GM12878 (cell line): Measurements from ENCODE around the gene PKD1. TPM values are rescaled to one million over a fixed set of nuclear protein-coding genes. Genes with fewer than 3 reads are reported as not detected.
A peak's percentile ranks its signal among the peaks of the same experiment; 100 is the strongest.

Source experiments
- BHLHE40 ChIP-seq, 2 experiments: fragments of 450-650 bp in 1 of 2; IDR thresholded peaks; 2 replicates each; pipeline ENCODE4 v1.6.1; 2011 to 2017; ENCODE audit warnings: low read depth in 2 of 2, borderline replicate concordance in 1 of 2, improper control_type of control experiment in 1 of 2, low read length in 1 of 2, mild to moderate bottlenecking in 1 of 2
- CHD4 ChIP-seq: fragments of 200-600 bp; sonication (generic); IDR thresholded peaks from 2 replicates; pipeline ENCODE4 v1.6.1; 2016; ENCODE audit warnings: mild to moderate bottlenecking
- EED ChIP-seq: sonication (generic); IDR thresholded peaks from 2 replicates; pipeline ENCODE4 v1.6.1; 2016; ENCODE audit warnings: antibody characterized with exemption, low read depth
- IKZF1 ChIP-seq: fragments of 450-650 bp; conservative IDR thresholded peaks from 2 replicates; pipeline ENCODE4 v1.6.1; 2017; ENCODE audit warnings: antibody characterized with exemption, mild to moderate bottlenecking
- IKZF2 ChIP-seq, 2 experiments: fragments of 450-650 bp; IDR thresholded peaks; 2 replicates each; pipeline ENCODE4 v1.6.1; 2017; ENCODE audit warnings: mild to moderate bottlenecking in 2 of 2, moderate library complexity in 2 of 2
- MEF2A ChIP-seq: IDR thresholded peaks from 2 replicates; pipeline ENCODE4 v1.6.1; 2011; ENCODE audit warnings: low read depth, mild to moderate bottlenecking, low read length, moderate library complexity; ENCODE audit not compliant: insufficient read depth
- MXI1 ChIP-seq: fragments of 150-350 bp; IDR thresholded peaks from 2 replicates; pipeline ENCODE4 v1.6.1; 2011; ENCODE audit warnings: low read depth, mild to moderate bottlenecking, inconsistent platforms, low read length, improper control_type of control experiment
- NFYB ChIP-seq: IDR thresholded peaks from 2 replicates; pipeline ENCODE4 v1.6.1; 2011; ENCODE audit warnings: low read depth, mild to moderate bottlenecking, low read length, improper control_type of control experiment, moderate library complexity; ENCODE audit not compliant: insufficient read depth
- RAD21 ChIP-seq: IDR thresholded peaks from 2 replicates; pipeline ENCODE4 v1.6.1; 2011; ENCODE audit warnings: mild to moderate bottlenecking, low read depth, low read length, moderate library complexity; ENCODE audit not compliant: insufficient read depth
- SUZ12 ChIP-seq: fragments of 200-600 bp; sonication (generic); IDR thresholded peaks from one replicate; pipeline ENCODE4 v1.6.1; 2018; ENCODE audit warnings: antibody characterized with exemption, mild to moderate bottlenecking; ENCODE audit not compliant: unreplicated experiment
- YBX1 ChIP-seq: fragments of 450-650 bp; IDR thresholded peaks from 2 replicates; pipeline ENCODE4 v1.6.1; 2016; ENCODE audit warnings: antibody characterized with exemption
- polyA plus RNA-seq, 11 experiments: library from polyadenylated mRNA; depleted of rRNA in 4 of 11; unstranded in 6 of 11; stranded (reverse) in 5 of 11; fragments of >200 nt; fragmentation: Nextera tagmentation in 4 of 11; fragmentation: Illumina TruSeq in 1 of 11; extraction: Ambion mirVana in 4 of 11; extraction: Trizol in 1 of 11; gene quantifications; 1 replicate in 1 of 11; 2 replicates in 10 of 11; pipeline versions ENCODE4 v1.2.1 to v1.2.3, GENCODE V29; 2011 to 2016; ENCODE audit warnings: inconsistent platforms in 2 of 11, missing spikeins in 2 of 11, low read depth in 1 of 11
- total RNA-seq, 4 experiments: library from RNA; depleted of rRNA in 3 of 4; stranded (reverse); fragments of >200 nt in 3 of 4; fragmentation: Illumina TruSeq in 1 of 4; extraction: Trizol in 1 of 4; gene quantifications; 2 replicates each; pipeline versions ENCODE4 v1.2.1 to v1.2.3, GENCODE V29; 2013 to 2021
- TF ChIP-seq, protein P1 (sequence below): fragments of 450-650 bp; IDR thresholded peaks from 2 replicates; pipeline ENCODE4 v1.6.1; 2017; ENCODE audit warnings: low read depth, mild to moderate bottlenecking, moderate library complexity
- TF ChIP-seq, protein P2 (sequence below): fragments of 450-650 bp; IDR thresholded peaks from 2 replicates; pipeline ENCODE4 v1.6.1; 2016; ENCODE audit warnings: mild to moderate bottlenecking

PKD1 gene
- total and polyA plus RNA-seq, 10 of the 15 experiments (the other 5 are each of a cell fraction or from before 2014, with no cell fraction given) = 0.11 to 62.0 (median 6.1) TPM

DNA sequence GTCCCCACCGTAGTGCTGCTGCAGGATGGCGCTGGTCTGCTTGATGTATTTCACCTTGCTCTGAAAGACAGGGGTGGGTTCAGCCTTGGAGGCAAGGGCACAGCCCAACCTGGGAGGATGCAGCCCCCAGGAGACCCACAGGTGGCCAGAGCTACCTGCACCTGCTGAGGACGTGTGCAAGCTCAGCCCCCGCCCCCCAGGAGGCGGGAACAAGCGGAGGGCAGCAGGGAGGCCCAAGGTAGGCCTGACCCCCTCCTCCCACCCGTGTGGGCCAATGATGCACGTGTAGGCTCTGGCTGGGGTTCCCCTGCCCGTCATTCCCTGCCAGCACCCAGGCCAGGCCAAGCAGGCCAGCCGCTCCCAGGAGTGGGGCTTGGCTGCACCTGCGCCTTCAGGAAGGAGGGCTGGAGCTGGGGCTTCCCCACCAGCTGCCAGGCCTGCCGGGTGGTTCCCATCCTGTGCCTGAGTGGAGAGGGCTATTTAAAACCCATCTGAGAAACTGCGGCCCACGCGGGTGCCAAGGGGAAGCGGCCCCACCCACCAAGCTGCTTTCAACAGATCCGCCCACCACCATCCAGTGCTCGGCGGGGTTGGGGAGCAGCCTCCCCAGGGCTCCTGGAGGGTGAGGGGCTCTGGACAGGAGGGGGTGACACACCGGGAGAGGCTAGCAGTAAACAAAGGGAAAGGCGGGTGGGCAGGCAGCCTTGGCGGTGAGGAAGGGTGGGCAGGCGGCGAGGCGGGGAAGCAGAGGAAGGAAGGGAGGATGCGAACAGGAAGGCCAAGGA lies 91.8 kb downstream of the PKD1 start (continued):
- TF ChIP-seq IKZF2 (IDR thresholded peaks at IDR 0.05) (peak; percentile 49 to 57; a peak in 2 of 4 replicates), YBX1 (no peak), RAD21 (no peak), EED (0 out of 2 replicates have a peak, but pooled peaks have one; percentile 18), CHD4 (no peak), MEF2A (no peak), SUZ12 (no peak), IKZF1 (peak; percentile 87), BHLHE40 (IDR thresholded peaks at IDR 0.05; ENCODE audit: borderline replicate concordance in 1 of 2, low read depth in 2 of 2, low read length in 1 of 2) (peak; percentile 68 to 85; a peak in 3 of 4 replicates), NFYB (no peak), MXI1 (no peak)
- TF ChIP-seq, protein P1, sequence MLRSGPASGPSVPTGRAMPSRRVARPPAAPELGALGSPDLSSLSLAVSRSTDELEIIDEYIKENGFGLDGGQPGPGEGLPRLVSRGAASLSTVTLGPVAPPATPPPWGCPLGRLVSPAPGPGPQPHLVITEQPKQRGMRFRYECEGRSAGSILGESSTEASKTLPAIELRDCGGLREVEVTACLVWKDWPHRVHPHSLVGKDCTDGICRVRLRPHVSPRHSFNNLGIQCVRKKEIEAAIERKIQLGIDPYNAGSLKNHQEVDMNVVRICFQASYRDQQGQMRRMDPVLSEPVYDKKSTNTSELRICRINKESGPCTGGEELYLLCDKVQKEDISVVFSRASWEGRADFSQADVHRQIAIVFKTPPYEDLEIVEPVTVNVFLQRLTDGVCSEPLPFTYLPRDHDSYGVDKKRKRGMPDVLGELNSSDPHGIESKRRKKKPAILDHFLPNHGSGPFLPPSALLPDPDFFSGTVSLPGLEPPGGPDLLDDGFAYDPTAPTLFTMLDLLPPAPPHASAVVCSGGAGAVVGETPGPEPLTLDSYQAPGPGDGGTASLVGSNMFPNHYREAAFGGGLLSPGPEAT = peak; percentile 45; the same call in 1 of the 2 replicates
- TF ChIP-seq, protein P2, sequence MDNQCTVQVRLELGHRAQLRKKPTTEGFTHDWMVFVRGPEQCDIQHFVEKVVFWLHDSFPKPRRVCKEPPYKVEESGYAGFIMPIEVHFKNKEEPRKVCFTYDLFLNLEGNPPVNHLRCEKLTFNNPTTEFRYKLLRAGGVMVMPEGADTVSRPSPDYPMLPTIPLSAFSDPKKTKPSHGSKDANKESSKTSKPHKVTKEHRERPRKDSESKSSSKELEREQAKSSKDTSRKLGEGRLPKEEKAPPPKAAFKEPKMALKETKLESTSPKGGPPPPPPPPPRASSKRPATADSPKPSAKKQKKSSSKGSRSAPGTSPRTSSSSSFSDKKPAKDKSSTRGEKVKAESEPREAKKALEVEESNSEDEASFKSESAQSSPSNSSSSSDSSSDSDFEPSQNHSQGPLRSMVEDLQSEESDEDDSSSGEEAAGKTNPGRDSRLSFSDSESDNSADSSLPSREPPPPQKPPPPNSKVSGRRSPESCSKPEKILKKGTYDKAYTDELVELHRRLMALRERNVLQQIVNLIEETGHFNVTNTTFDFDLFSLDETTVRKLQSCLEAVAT = no peak
